COR-L47 (cell line): ENCODE measurements around the gene RNF13.
"Not testable (repeated sequence)": the region's sequence is repeated elsewhere in the genome, so short reads cannot be mapped to it uniquely, and the experiment has no call there.

ENCODE experiments used
- DNase-seq: peaks from one replicate; lab custom pipeline; 2025; lab: John Stamatoyannopoulos, UW

The RNF13 gene

GRCh38 chr3:149957361-149958125, 144.5 kb downstream of the RNF13 start:
- DNase-seq, result peak; percentile 9

GRCh38 chr3:149958171-149958796, 145.3 kb downstream of the RNF13 start:
- DNase-seq, result no peak

- no peak for DNase-seq
Observed at GRCh38 chr3:149959443-149959842, 146.4 kb downstream of the RNF13 start.

- DNase-seq, result no peak
Observed at GRCh38 chr3:149963485-149963884, 150.5 kb downstream of the RNF13 start.

- no peak for DNase-seq
Observed at GRCh38 chr3:149964291-149964690, 151.3 kb downstream of the RNF13 start.

GRCh38 chr3:149965278-149965677, 152.3 kb downstream of the RNF13 start:
- DNase-seq, result no peak

GRCh38 chr3:149967086-149967685, 154.2 kb downstream of the RNF13 start:
- DNase-seq, result peak; percentile 73

GRCh38 chr3:149968216-149968615, 155.2 kb downstream of the RNF13 start:
- DNase-seq, result peak; percentile 60

- peak; percentile 85 for DNase-seq
Observed at GRCh38 chr3:149969110-149969939, 156.3 kb downstream of the RNF13 start.

- DNase-seq, result peak; percentile 82
Observed at GRCh38 chr3:149969940-149970715, 157.1 kb downstream of the RNF13 start.

GRCh38 chr3:149970716-149971402, 157.8 kb downstream of the RNF13 start, which contains the start of gene PFN2:
PFN2 (minus strand) TSS chr3:149970895; CDS start chr3:149970856, 39 bp downstream.
- DNase-seq, result peak; percentile 95

GRCh38 chr3:149971403-149972075, 158.5 kb downstream of the RNF13 start:
- DNase-seq, result peak; percentile 90

- no peak for DNase-seq
Observed at GRCh38 chr3:149975919-149976318, 162.9 kb downstream of the RNF13 start.

GRCh38 chr3:149977386-149977785, 164.4 kb downstream of the RNF13 start:
- DNase-seq, result no peak

GRCh38 chr3:149981979-149982378, 169.0 kb downstream of the RNF13 start:
- DNase-seq, result not testable (repeated sequence)

GRCh38 chr3:149983053-149983452, 170.0 kb downstream of the RNF13 start:
- not testable (repeated sequence) for DNase-seq

- DNase-seq, result no peak
Observed at GRCh38 chr3:149983628-149984027, 170.6 kb downstream of the RNF13 start.

GRCh38 chr3:149989307-149989706, 176.3 kb downstream of the RNF13 start:
- no peak for DNase-seq

GRCh38 chr3:149990423-149990948, 177.5 kb downstream of the RNF13 start:
- no peak for DNase-seq
